Heart left ventricle (tissue), 16 donors: ENCODE results near the gene ATPAF1. TPM values are rescaled to one million over a fixed set of nuclear protein-coding genes. Genes with fewer than 3 reads are reported as not detected.

Experiments
- ATAC-seq, 4 donors: fragments of 200-7000 bp; cut with Tn5 transposase; one replicate each; pipeline ENCODE4 v1.9.1; 2020 to 2022; ENCODE audit warnings: moderate library complexity in 4 of 4, mild to moderate bottlenecking in 3 of 4, moderate number of reproducible peaks in 1 of 4
- DNase-seq, 5 donors: peaks; one replicate each; pipeline ENCODE4 v3.0.0-alpha.2; 2020
- H3K27ac ChIP-seq, 12 donors: fragments of 200-600 bp; sonication (generic) in 4 of 12; one replicate each; pipeline versions ENCODE4 v1.5.0 to v1.8.0; 2016 to 2022; ENCODE audit warnings: mild to moderate bottlenecking in 2 of 12
- H3K27me3 ChIP-seq, 9 donors: fragments of 200-600 bp; sonication (generic) in 2 of 9; one replicate each; pipeline versions ENCODE4 v1.5.1 to v1.8.0; 2016 to 2022; ENCODE audit warnings: mild to moderate bottlenecking in 3 of 9
- H3K36me3 ChIP-seq, 9 donors: fragments of 200-600 bp; sonication (generic) in 2 of 9; one replicate each; pipeline versions ENCODE4 v1.5.0 to v1.8.0; 2018 to 2022; ENCODE audit warnings: mild to moderate bottlenecking in 2 of 9
- H3K4me1 ChIP-seq, 12 donors: fragments of 200-600 bp; sonication (generic) in 4 of 12; one replicate each; pipeline versions ENCODE4 v1.5.0 to v1.8.0; 2016 to 2022; ENCODE audit warnings: mild to moderate bottlenecking in 3 of 12
- H3K4me3 ChIP-seq, 12 donors: fragments of 200-600 bp; sonication (generic) in 4 of 12; one replicate each; pipeline versions ENCODE4 v1.5.0 to v1.8.0; 2017 to 2022; ENCODE audit warnings: mild to moderate bottlenecking in 9 of 12, moderate library complexity in 4 of 12
- H3K9me3 ChIP-seq, 12 donors: fragments of 200-600 bp; sonication (generic) in 4 of 12; one replicate each; pipeline versions ENCODE4 v1.5.0 to v1.8.0; 2016 to 2022; ENCODE audit warnings: mild to moderate bottlenecking in 1 of 12
- POLR2A ChIP-seq, 2 donors: fragments of 450-650 bp; IDR thresholded peaks; one replicate each; pipeline ENCODE4 v1.6.1; 2017; ENCODE audit warnings: antibody characterized with exemption in 2 of 2, mild to moderate bottlenecking in 2 of 2, moderate library complexity in 2 of 2
- whole genome bisulfite sequencing, 4 donors: extraction: QIAGEN DNeasy Blood & Tissue Kit in 2 of 4; methylation state at CpG; one replicate each; pipeline versions ENCODE4 v1.1.5 to v1.1.7; 2013 to 2018; 5-methylcytosine and 5-hydroxymethylcytosine counted together
- intact Hi-C, 10 donors: fragments of 100-400 bp; cut with DNase I; formaldehyde crosslinking; loops; one replicate each; pipeline versions ENCODE4 v1.11.1 to v1.14.2; 2022
- polyA plus RNA-seq, 2 donors: library from polyadenylated mRNA; stranded (reverse); fragments of 200-250 nt; gene quantifications; one replicate each; pipeline ENCODE4 v1.2.3, GENCODE V29; 2013
- total RNA-seq, 9 donors: library from RNA; depleted of rRNA in 2 of 9; stranded (reverse); fragments of >200 nt in 2 of 9; fragmentation: NEBNext Ultra II Directional in 3 of 9; extraction: Animal tissue kit (Norgen Biotek cat#: 25700) in 3 of 9; gene quantifications; one replicate each; pipeline versions ENCODE4 v1.1.0 to v1.2.4, GENCODE V29; 2016 to 2023
- TF ChIP-seq, protein P1 (sequence below), 12 donors: fragments of 200-600 bp; sonication (generic) in 4 of 12; IDR thresholded peaks; one replicate each; pipeline versions ENCODE4 v1.5.0 to v1.8.0; 2018 to 2022; ENCODE audit warnings: antibody characterized with exemption in 12 of 12, mild to moderate bottlenecking in 5 of 12
- donor health status: ischemic (EF 13 %, LVEDD 7.1; RV severe dilation, severe dysfunction).
- donor health status: healthy with polysubstance abuse.
- donor health status: DM: no; HTN: yes; CAD: no.
- donor health status: DM: no; HTN: no; CAD: no.
- donor health status: ischemic (EF 25% LVEDD 6.9; RV normal size, moderate dysfunction).
- donor health status: ischemic (EF 25% LVEDD 5.7; RV mildly dilated, moderate dysfunction).
- donor health status: healthy.
- donor health status: DM: yes; HTN: yes; CAD: no.
- donor health status: ischemic (EF 35%, LVEDD 5.7; RV mildly dilated, moderate dysfunction).
- donor health status: nonischemic (EF 11% LVEDD 7.7; RV severe dilation, severe dysfunction).
- donor health status: DM: yes; HTN: yes; CAD: no.
- donor health status: PGD.
- donor health status: ischemic (EF 29% LVEDD 5.4; RV normal size, mild dysfunction).
- donor health status: nonischemic (EF 23%, LVEDD 6.1; RV moderate dilation, normal function).

ATPAF1 gene
- total and polyA plus RNA-seq, 11 donors: 96.8 to 263 (median 179) TPM

DNA sequence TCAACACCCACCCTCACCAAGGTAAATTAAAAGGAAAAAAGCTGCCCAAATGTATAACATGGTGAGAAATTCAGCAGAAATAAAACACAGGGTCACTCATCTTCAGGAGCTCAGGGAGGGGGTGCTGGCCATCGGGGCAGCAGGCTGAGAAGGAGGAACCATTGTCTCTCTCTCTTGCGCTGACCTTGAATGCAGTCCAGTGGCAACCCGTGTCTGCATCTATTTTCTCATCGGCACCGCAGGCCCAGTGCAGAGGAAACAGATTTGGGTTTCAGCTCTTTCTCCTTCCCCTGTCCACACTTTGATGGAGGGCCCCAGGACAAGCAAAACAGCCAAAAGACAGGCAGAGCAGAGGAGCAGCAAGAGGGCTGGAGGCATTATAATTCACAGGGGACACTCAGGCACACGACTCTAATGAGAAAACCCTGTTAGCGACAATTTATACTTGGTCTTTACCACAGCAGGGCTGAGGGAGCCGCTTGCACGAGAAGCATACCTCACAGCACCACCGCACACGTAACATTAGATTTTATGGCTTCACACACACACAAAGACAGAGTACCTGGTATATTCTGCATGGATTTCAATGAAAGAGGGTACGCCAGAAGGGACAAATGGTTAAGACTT is 82.7 kb downstream of the ATPAF1 start:
- no peak for ATAC-seq
- no peak for TF ChIP-seq POLR2A (IDR thresholded peaks at IDR 0.05)
- TF ChIP-seq, protein P1, sequence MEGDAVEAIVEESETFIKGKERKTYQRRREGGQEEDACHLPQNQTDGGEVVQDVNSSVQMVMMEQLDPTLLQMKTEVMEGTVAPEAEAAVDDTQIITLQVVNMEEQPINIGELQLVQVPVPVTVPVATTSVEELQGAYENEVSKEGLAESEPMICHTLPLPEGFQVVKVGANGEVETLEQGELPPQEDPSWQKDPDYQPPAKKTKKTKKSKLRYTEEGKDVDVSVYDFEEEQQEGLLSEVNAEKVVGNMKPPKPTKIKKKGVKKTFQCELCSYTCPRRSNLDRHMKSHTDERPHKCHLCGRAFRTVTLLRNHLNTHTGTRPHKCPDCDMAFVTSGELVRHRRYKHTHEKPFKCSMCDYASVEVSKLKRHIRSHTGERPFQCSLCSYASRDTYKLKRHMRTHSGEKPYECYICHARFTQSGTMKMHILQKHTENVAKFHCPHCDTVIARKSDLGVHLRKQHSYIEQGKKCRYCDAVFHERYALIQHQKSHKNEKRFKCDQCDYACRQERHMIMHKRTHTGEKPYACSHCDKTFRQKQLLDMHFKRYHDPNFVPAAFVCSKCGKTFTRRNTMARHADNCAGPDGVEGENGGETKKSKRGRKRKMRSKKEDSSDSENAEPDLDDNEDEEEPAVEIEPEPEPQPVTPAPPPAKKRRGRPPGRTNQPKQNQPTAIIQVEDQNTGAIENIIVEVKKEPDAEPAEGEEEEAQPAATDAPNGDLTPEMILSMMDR (IDR thresholded peaks at IDR 0.05): no peak
- no peak overlapping the region for H3K4me3 ChIP-seq
- 78 to 89% (median 83%) methylated on average over 12 of the region's 12 CpGs for WGBS, 4 donors
- DNase-seq: no peak
- H3K9me3 ChIP-seq: no peaks in the 10 kb centered on the region
- H3K27me3 ChIP-seq: no peaks in the 10 kb centered on the region
- intact Hi-C loops: no loop called here
- H3K27ac ChIP-seq: peak overlapping the region in 1 of 12 donors; percentile 21
- peaks cover 0 to 70% (median 0%) of the 10 kb centered on the region in 12 donors for H3K4me1 ChIP-seq
- peaks cover 0 to 93% (median 87%) of the 10 kb centered on the region in 9 donors for H3K36me3 ChIP-seq

DNA sequence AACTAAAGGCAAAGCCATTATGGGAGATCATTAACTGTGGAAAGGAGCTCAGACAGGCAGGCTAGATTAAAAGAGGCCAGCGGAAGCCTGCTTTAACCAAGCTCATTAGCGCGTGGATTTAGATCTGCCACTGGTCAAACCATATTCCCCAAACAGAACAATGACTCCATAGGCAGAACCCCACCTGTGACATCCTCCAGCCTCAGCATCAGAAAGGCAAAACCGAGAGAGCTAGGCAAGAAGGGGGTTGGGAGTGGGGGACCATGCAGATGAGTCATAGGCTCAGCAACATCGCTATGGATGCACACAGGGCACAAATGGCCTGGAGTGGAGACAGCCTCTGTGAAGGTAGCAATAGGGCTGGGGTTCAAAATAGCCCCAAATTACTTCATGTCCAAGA is 84.7 kb downstream of the ATPAF1 start:
- DNase-seq: no peak
- intact Hi-C loops: no loop called here
- 83 to 89% (median 85%) methylated on average over 5 of the region's 5 CpGs for WGBS, 4 donors
- Histone ChIP-seq H3K4me3 (no peak overlapping the region), H3K27ac (peak overlapping the region in 1 of 12 donors; percentile 86), H3K36me3 (peaks cover 0 to 94% (median 88%) of the 10 kb centered on the region in 9 donors), H3K9me3 (no peaks in the 10 kb centered on the region), H3K27me3 (no peaks in the 10 kb centered on the region), H3K4me1 (peaks cover 0 to 79% (median 0%) of the 10 kb centered on the region in 12 donors)
- no peak for TF ChIP-seq POLR2A (IDR thresholded peaks at IDR 0.05)
- TF ChIP-seq, protein P1 (IDR thresholded peaks at IDR 0.05): no peak
- no peak for ATAC-seq

DNA sequence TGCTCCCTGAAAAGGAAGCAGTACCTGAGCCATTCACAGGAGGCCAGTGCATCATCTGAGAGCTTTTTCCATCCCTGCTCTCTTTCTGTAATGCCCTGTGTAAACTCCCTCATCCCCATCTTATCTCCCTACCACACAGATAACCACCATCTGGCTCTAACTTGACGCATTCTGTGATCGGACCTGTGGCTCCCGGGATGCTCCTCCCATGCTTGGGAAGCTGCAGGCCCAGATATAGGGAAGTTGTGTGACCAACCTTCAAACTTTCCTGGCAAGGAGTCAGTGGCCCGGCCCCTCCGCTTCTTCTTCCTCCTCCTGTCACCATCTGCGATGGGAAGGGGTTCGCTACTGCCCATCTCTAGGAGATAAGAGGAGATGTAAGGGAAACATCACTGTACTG is 85.2 kb downstream of the ATPAF1 start:
- WGBS, 4 donors: 67 to 84% (median 75%) methylated on average over 7 of the region's 7 CpGs
- Histone ChIP-seq H3K4me3 (no peak overlapping the region), H3K27ac (peak overlapping the region in 1 of 12 donors; percentile 86), H3K4me1 (peaks cover 0 to 79% (median 0%) of the 10 kb centered on the region in 12 donors), H3K36me3 (peaks cover 0 to 98% (median 92%) of the 10 kb centered on the region in 9 donors), H3K9me3 (no peaks in the 10 kb centered on the region), H3K27me3 (no peaks in the 10 kb centered on the region)
- peak in 1 of 4 donors; percentile 34 for ATAC-seq
- DNase-seq: peak in 2 of 5 donors; percentile 36 to 50
- intact Hi-C loops: no loop called here
- TF ChIP-seq, protein P1 (IDR thresholded peaks at IDR 0.05): no peak
- no peak for TF ChIP-seq POLR2A (IDR thresholded peaks at IDR 0.05)

Other genes starting within 250 kb of the ATPAF1 start
- gene DMBX1, start 178.5 kb downstream of the ATPAF1 start, total RNA-seq: not detected
- gene DMBX1, start 178.5 kb downstream of the ATPAF1 start, polyA plus RNA-seq: not detected
- not detected for gene KNCN, start 116.7 kb downstream of the ATPAF1 start, total RNA-seq
- gene KNCN, start 116.7 kb downstream of the ATPAF1 start, polyA plus RNA-seq: not detected
- 10 to 100 TPM; 23.1 to 77.6 (median 37.8) TPM for gene MKNK1, start 64.1 kb downstream of the ATPAF1 start, total RNA-seq
- gene MKNK1, start 64.1 kb downstream of the ATPAF1 start, polyA plus RNA-seq: 10 to 100 TPM; 23.5 to 35.3 TPM
- gene MOB3C, start 51.6 kb downstream of the ATPAF1 start, total RNA-seq: 10 to 100 TPM in 6 of 9 donors, 1 to 10 TPM in 3; 6.9 to 24.0 (median 11.2) TPM
- 1 to 10 TPM; 6.0 to 9.7 TPM for gene MOB3C, start 51.6 kb downstream of the ATPAF1 start, polyA plus RNA-seq
- gene TEX38, start 3.5 kb upstream of the ATPAF1 start, total RNA-seq: under 1 TPM in 1 of 9 donors, not detected in 8; 0.81 TPM
- not detected for gene TEX38, start 3.5 kb upstream of the ATPAF1 start, polyA plus RNA-seq
- 10 to 100 TPM; 46.6 to 91.9 (median 64.0) TPM for gene EFCAB14, start 50.8 kb upstream of the ATPAF1 start, total RNA-seq
- gene EFCAB14, start 50.8 kb upstream of the ATPAF1 start, polyA plus RNA-seq: 10 to 100 TPM; 10.7 to 39.4 TPM
- 100 to 1,000 TPM in 1 of 9 donors, 10 to 100 TPM in 3, 1 to 10 TPM in 4, not detected in 1; 1.5 to 103 (median 10.0) TPM for gene CYP4B1, start 130.7 kb upstream of the ATPAF1 start, total RNA-seq
- gene CYP4B1, start 130.7 kb upstream of the ATPAF1 start, polyA plus RNA-seq: 10 to 100 TPM in 1 of 2 donors, 1 to 10 TPM in 1; 7.6 to 24.9 TPM